PC-3 (cell line): Measurements from ENCODE around the gene SLC35E3.
"Not testable (repeated sequence)": the region's sequence is repeated elsewhere in the genome, so short reads cannot be mapped to it uniquely, and the experiment has no call there.

Source experiments
- EZH2 ChIP-seq: fragments of 300-600 bp; sonication (generic); IDR thresholded peaks from one replicate; pipeline ENCODE4 v1.6.1; 2017; ENCODE audit warnings: antibody characterized with exemption, mild to moderate bottlenecking, low read length; ENCODE audit not compliant: unreplicated experiment
- EZH2phosphoT487 ChIP-seq: fragments of 300-600 bp; sonication (generic); IDR thresholded peaks from 2 replicates; pipeline ENCODE4 v1.6.1; 2018; ENCODE audit warnings: mild to moderate bottlenecking, antibody characterized with exemption, low read length, borderline replicate concordance
- TF ChIP-seq, protein P1 (sequence below): fragments of 300-600 bp; sonication (generic); conservative IDR thresholded peaks from 2 replicates; pipeline ENCODE4 v1.5.1; 2017; ENCODE audit warnings: antibody characterized with exemption, low read depth, mild to moderate bottlenecking, low read length

DNA sequence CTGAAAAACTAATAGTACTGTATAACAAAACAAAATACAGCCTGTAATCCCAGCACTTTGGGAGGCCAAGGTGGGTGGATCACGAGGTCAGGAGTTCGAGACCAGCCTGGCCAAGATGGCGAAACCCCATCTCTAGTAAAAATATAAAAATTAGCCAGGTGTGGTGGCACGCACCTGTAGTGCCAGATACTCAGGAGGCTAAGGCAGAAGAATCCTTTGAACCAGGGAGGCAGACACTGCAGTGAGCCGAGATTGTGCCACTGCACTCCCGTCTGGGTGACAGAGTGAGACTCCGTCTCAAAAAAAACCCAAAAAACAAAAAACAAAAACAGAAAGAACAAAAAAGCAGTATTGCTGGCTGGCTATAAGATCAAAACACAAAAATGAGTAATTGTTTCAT is 55.1 kb downstream of the SLC35E3 start:
- TF ChIP-seq, protein P1, sequence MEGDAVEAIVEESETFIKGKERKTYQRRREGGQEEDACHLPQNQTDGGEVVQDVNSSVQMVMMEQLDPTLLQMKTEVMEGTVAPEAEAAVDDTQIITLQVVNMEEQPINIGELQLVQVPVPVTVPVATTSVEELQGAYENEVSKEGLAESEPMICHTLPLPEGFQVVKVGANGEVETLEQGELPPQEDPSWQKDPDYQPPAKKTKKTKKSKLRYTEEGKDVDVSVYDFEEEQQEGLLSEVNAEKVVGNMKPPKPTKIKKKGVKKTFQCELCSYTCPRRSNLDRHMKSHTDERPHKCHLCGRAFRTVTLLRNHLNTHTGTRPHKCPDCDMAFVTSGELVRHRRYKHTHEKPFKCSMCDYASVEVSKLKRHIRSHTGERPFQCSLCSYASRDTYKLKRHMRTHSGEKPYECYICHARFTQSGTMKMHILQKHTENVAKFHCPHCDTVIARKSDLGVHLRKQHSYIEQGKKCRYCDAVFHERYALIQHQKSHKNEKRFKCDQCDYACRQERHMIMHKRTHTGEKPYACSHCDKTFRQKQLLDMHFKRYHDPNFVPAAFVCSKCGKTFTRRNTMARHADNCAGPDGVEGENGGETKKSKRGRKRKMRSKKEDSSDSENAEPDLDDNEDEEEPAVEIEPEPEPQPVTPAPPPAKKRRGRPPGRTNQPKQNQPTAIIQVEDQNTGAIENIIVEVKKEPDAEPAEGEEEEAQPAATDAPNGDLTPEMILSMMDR, result not testable (repeated sequence)
- not testable (repeated sequence) for TF ChIP-seq EZH2, EZH2phosphoT487
